Fibroblast of lung (primary cell): Measurements from ENCODE around the gene STEAP2.

Source experiments
- EZH2 ChIP-seq: IDR thresholded peaks from 2 replicates; pipeline ENCODE4 v1.5.1; 2012; ENCODE audit warnings: low read length, control low read depth, mild to moderate bottlenecking; ENCODE audit errors: missing control alignments
- TF ChIP-seq, protein P1 (sequence below), 2 donors: IDR thresholded peaks in 1 of 2; conservative IDR thresholded peaks in 1 of 2; 1 replicate in 1 of 2; 2 replicates in 1 of 2; pipeline ENCODE4 v1.5.1; 2011 to 2012; ENCODE audit warnings: low read length in 2 of 2, control low read depth in 1 of 2, inconsistent platforms in 1 of 2, low read depth in 1 of 2, mild to moderate bottlenecking in 1 of 2

DNA sequence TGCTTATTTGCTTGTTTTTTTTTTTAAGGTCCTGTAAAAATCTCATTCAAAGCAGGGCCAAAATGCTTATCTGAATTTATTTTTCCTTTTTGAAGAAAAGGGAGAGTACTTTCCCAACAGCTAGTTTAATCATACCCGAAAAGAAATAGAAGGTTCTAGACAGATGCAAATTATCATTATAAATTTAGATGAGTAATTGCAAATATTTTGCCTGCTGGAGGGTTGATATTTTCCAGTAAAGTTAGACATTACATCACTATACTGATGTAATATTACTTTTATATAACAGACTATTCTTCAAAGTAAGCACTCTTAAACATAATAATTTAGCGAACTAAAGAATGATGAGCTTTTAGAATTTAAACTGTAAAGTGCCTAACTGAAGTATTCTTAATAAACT, 19.3 kb downstream of the STEAP2 start:
- TF ChIP-seq, protein P1, sequence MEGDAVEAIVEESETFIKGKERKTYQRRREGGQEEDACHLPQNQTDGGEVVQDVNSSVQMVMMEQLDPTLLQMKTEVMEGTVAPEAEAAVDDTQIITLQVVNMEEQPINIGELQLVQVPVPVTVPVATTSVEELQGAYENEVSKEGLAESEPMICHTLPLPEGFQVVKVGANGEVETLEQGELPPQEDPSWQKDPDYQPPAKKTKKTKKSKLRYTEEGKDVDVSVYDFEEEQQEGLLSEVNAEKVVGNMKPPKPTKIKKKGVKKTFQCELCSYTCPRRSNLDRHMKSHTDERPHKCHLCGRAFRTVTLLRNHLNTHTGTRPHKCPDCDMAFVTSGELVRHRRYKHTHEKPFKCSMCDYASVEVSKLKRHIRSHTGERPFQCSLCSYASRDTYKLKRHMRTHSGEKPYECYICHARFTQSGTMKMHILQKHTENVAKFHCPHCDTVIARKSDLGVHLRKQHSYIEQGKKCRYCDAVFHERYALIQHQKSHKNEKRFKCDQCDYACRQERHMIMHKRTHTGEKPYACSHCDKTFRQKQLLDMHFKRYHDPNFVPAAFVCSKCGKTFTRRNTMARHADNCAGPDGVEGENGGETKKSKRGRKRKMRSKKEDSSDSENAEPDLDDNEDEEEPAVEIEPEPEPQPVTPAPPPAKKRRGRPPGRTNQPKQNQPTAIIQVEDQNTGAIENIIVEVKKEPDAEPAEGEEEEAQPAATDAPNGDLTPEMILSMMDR (conservative IDR thresholded peaks at IDR 0.05 in 1 of 2, IDR thresholded peaks at IDR 0.05 in 1 of 2; ENCODE audit: low read depth in 1 of 2, low read length in 2 of 2), result no peak
- no peak for TF ChIP-seq EZH2
